Stimulated activated naive CD8-positive, alpha-beta T cell treated with anti-CD3 and anti-CD28 coated beads, Interleukin-15, Interleukin-2, amounts not matched to agents 100 ng/mL and 50 ng/mL, for 24 hours (primary cell): ENCODE results near the gene PAIP2B.
"Not testable (repeated sequence)": the region's sequence is repeated elsewhere in the genome, so short reads cannot be mapped to it uniquely, and the experiment has no call there.

ENCODE experiments used
- H3K27ac Mint-ChIP-seq: one replicate; pipeline ENCODE4 v1.8.0; 2021; ENCODE audit warnings: mild to moderate bottlenecking, mixed read lengths
- H3K27me3 Mint-ChIP-seq: one replicate; pipeline ENCODE4 v1.8.0; 2021; ENCODE audit warnings: mixed read lengths
- H3K36me3 Mint-ChIP-seq: one replicate; pipeline ENCODE4 v1.8.0; 2021; ENCODE audit warnings: low read depth, mixed read lengths
- H3K4me1 Mint-ChIP-seq: one replicate; pipeline ENCODE4 v1.8.0; 2021; ENCODE audit warnings: low read depth, mixed read lengths
- H3K4me3 Mint-ChIP-seq: one replicate; pipeline ENCODE4 v1.8.0; 2021; ENCODE audit warnings: mild to moderate bottlenecking, mixed read lengths
- H3K9me3 Mint-ChIP-seq: one replicate; pipeline ENCODE4 v1.8.0; 2021; ENCODE audit warnings: mixed read lengths

Gene PAIP2B

GRCh38 chr2:71235930-71236587 lies 9.2 kb upstream of the PAIP2B start:
- Mint-ChIP-seq H3K27me3 (peaks cover 16% of the 10 kb centered on the region), H3K27ac (no peak overlapping the region), H3K9me3 (no peaks in the 10 kb centered on the region), H3K36me3 (no peaks in the 10 kb centered on the region), H3K4me3 (no peak overlapping the region), H3K4me1 (no peaks in the 10 kb centered on the region)

GRCh38 chr2:71233072-71233471 lies 6.2 kb upstream of the PAIP2B start:
- not testable (repeated sequence) for H3K9me3 Mint-ChIP-seq, H3K27ac Mint-ChIP-seq, H3K4me3 Mint-ChIP-seq, H3K4me1 Mint-ChIP-seq, H3K36me3 Mint-ChIP-seq
- peaks cover 17% of the 10 kb centered on the region for H3K27me3 Mint-ChIP-seq

- no peaks in the 10 kb centered on the region for H3K36me3 Mint-ChIP-seq
- H3K27me3 Mint-ChIP-seq: peaks cover 3% of the 10 kb centered on the region
- H3K4me3 Mint-ChIP-seq: peak overlapping the region; percentile 95
- peak overlapping the region; percentile 86 for H3K27ac Mint-ChIP-seq
- H3K9me3 Mint-ChIP-seq: no peaks in the 10 kb centered on the region
- peaks cover 22% of the 10 kb centered on the region for H3K4me1 Mint-ChIP-seq
These were observed 573 bp downstream of the PAIP2B start for GRCh38 chr2:71226096-71226964.

GRCh38 chr2:71224935-71225334 lies 2.0 kb downstream of the PAIP2B start:
- no peak overlapping the region for H3K27ac Mint-ChIP-seq
- H3K36me3 Mint-ChIP-seq: no peaks in the 10 kb centered on the region
- H3K4me1 Mint-ChIP-seq: peaks cover 22% of the 10 kb centered on the region
- H3K27me3 Mint-ChIP-seq: no peaks in the 10 kb centered on the region
- no peak overlapping the region for H3K4me3 Mint-ChIP-seq
- H3K9me3 Mint-ChIP-seq: no peaks in the 10 kb centered on the region

- Mint-ChIP-seq H3K9me3 (no peaks in the 10 kb centered on the region), H3K4me1 (peaks cover 22% of the 10 kb centered on the region), H3K27me3 (no peaks in the 10 kb centered on the region), H3K27ac (no peak overlapping the region), H3K36me3 (no peaks in the 10 kb centered on the region), H3K4me3 (no peak overlapping the region)
These were observed 2.4 kb downstream of the PAIP2B start for GRCh38 chr2:71224457-71224856.

- Mint-ChIP-seq H3K9me3 (no peaks in the 10 kb centered on the region), H3K4me3 (no peak overlapping the region), H3K27ac (no peak overlapping the region), H3K27me3 (no peaks in the 10 kb centered on the region), H3K4me1 (peaks cover 22% of the 10 kb centered on the region), H3K36me3 (no peaks in the 10 kb centered on the region)
These were observed 3.1 kb downstream of the PAIP2B start for GRCh38 chr2:71223767-71224333.

GRCh38 chr2:71220743-71221142 lies 6.2 kb downstream of the PAIP2B start:
- no peaks in the 10 kb centered on the region for H3K9me3 Mint-ChIP-seq
- H3K27ac Mint-ChIP-seq: no peak overlapping the region
- peaks cover 10% of the 10 kb centered on the region for H3K4me1 Mint-ChIP-seq
- no peaks in the 10 kb centered on the region for H3K27me3 Mint-ChIP-seq
- no peak overlapping the region for H3K4me3 Mint-ChIP-seq
- no peaks in the 10 kb centered on the region for H3K36me3 Mint-ChIP-seq

GRCh38 chr2:71216501-71216900 lies 10.4 kb downstream of the PAIP2B start:
- no peaks in the 10 kb centered on the region for H3K27me3 Mint-ChIP-seq
- no peak overlapping the region for H3K27ac Mint-ChIP-seq
- H3K36me3 Mint-ChIP-seq: no peaks in the 10 kb centered on the region
- no peaks in the 10 kb centered on the region for H3K4me1 Mint-ChIP-seq
- H3K9me3 Mint-ChIP-seq: no peaks in the 10 kb centered on the region
- no peak overlapping the region for H3K4me3 Mint-ChIP-seq

- H3K9me3 Mint-ChIP-seq: no peaks in the 10 kb centered on the region
- H3K27ac Mint-ChIP-seq: no peak overlapping the region
- no peaks in the 10 kb centered on the region for H3K36me3 Mint-ChIP-seq
- H3K27me3 Mint-ChIP-seq: no peaks in the 10 kb centered on the region
- H3K4me1 Mint-ChIP-seq: no peaks in the 10 kb centered on the region
- H3K4me3 Mint-ChIP-seq: no peak overlapping the region
These were observed 11.5 kb downstream of the PAIP2B start for GRCh38 chr2:71215447-71215846.

- H3K36me3 Mint-ChIP-seq: no peaks in the 10 kb centered on the region
- H3K4me1 Mint-ChIP-seq: no peaks in the 10 kb centered on the region
- no peaks in the 10 kb centered on the region for H3K27me3 Mint-ChIP-seq
- H3K27ac Mint-ChIP-seq: no peak overlapping the region
- H3K4me3 Mint-ChIP-seq: no peak overlapping the region
- H3K9me3 Mint-ChIP-seq: no peaks in the 10 kb centered on the region
These were observed 14.6 kb downstream of the PAIP2B start for GRCh38 chr2:71212336-71212735.

GRCh38 chr2:71210292-71210691 lies 16.6 kb downstream of the PAIP2B start:
- no peaks in the 10 kb centered on the region for H3K4me1 Mint-ChIP-seq
- H3K27me3 Mint-ChIP-seq: no peaks in the 10 kb centered on the region
- no peaks in the 10 kb centered on the region for H3K9me3 Mint-ChIP-seq
- H3K36me3 Mint-ChIP-seq: no peaks in the 10 kb centered on the region
- H3K27ac Mint-ChIP-seq: no peak overlapping the region
- H3K4me3 Mint-ChIP-seq: no peak overlapping the region

GRCh38 chr2:71208756-71209155 lies 18.1 kb downstream of the PAIP2B start:
- H3K36me3 Mint-ChIP-seq: no peaks in the 10 kb centered on the region
- no peaks in the 10 kb centered on the region for H3K27me3 Mint-ChIP-seq
- H3K4me1 Mint-ChIP-seq: no peaks in the 10 kb centered on the region
- H3K4me3 Mint-ChIP-seq: no peak overlapping the region
- H3K9me3 Mint-ChIP-seq: no peaks in the 10 kb centered on the region
- H3K27ac Mint-ChIP-seq: no peak overlapping the region

- no peaks in the 10 kb centered on the region for H3K9me3 Mint-ChIP-seq
- H3K4me3 Mint-ChIP-seq: no peak overlapping the region
- H3K4me1 Mint-ChIP-seq: no peaks in the 10 kb centered on the region
- H3K27me3 Mint-ChIP-seq: no peaks in the 10 kb centered on the region
- no peaks in the 10 kb centered on the region for H3K36me3 Mint-ChIP-seq
- no peak overlapping the region for H3K27ac Mint-ChIP-seq
These were observed 19.3 kb downstream of the PAIP2B start for GRCh38 chr2:71207601-71208000.

GRCh38 chr2:71206271-71206670 lies 20.6 kb downstream of the PAIP2B start:
- Mint-ChIP-seq H3K4me1 (no peaks in the 10 kb centered on the region), H3K4me3 (no peak overlapping the region), H3K9me3 (no peaks in the 10 kb centered on the region), H3K27ac (no peak overlapping the region), H3K36me3 (peaks cover 10% of the 10 kb centered on the region), H3K27me3 (no peaks in the 10 kb centered on the region)

- Mint-ChIP-seq H3K36me3 (peaks cover 12% of the 10 kb centered on the region), H3K4me3 (no peak overlapping the region), H3K4me1 (no peaks in the 10 kb centered on the region), H3K27ac (no peak overlapping the region), H3K27me3 (no peaks in the 10 kb centered on the region), H3K9me3 (peaks cover 5% of the 10 kb centered on the region)
These were observed 35.3 kb downstream of the PAIP2B start for GRCh38 chr2:71191570-71191943.
